ENCODE data around the gene ZFAND3. TPM values are rescaled to one million over a fixed set of nuclear protein-coding genes. Genes with fewer than 3 reads are reported as not detected.

Gene ZFAND3
- polyA plus RNA-seq, 1 donor from 2014 or later, result 19.7 TPM

DNA sequence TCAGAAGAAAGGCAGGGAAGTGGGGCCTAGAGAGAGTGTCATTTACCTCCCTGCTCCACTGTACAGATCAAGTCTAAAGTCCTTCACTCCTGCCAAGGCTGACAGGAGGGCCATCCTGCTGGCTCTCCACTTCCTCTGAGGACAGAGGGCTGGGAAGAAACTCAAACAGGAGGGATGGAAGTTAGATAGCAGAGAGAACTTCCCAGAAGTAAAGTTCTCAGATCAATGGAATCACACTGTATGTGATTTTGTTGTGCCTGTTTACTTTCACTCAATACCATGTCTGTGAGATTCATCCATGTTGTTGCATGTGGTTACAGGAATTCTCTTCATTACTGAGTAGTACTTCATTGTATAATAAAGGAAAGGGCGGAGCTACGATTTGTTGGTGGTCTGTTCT, 32.3 kb upstream of the ZFAND3 start:
- no peaks in the 10 kb centered on the region for H3K79me2 ChIP-seq (replicated peaks; ENCODE audit: insufficient read depth, low read length)
- no peak overlapping the region for H3K4me2 ChIP-seq (ENCODE audit: low read length)
- H3K27ac ChIP-seq (ENCODE audit: low read length), result no peak overlapping the region
- H3K9me2 ChIP-seq (ENCODE audit: insufficient read depth, low read length), result no peaks in the 10 kb centered on the region
- H3K27me3 ChIP-seq (ENCODE audit: insufficient read depth, low read depth, low read length), result no peaks in the 10 kb centered on the region
- TF ChIP-seq CTCF (IDR thresholded peaks at IDR 0.05; ENCODE audit: poor library complexity, severe bottlenecking) (no peak), MXI1 (conservative IDR thresholded peaks at IDR 0.05; ENCODE audit: poor library complexity, severe bottlenecking) (no peak), POLR2AphosphoS5 (IDR thresholded peaks at IDR 0.05) (no peak), EZH2 (IDR thresholded peaks at IDR 0.05; ENCODE audit: borderline replicate concordance, insufficient read depth, low read length, poor library complexity, severe bottlenecking) (no peak), SMC3 (conservative IDR thresholded peaks at IDR 0.05; ENCODE audit: poor library complexity) (no peak), RAD21 (conservative IDR thresholded peaks at IDR 0.05) (no peak), TAF1 (IDR thresholded peaks at IDR 0.05; ENCODE audit: low read depth) (no peak), EP300 (conservative IDR thresholded peaks at IDR 0.05; ENCODE audit: poor library complexity, severe bottlenecking) (no peak)
- TF ChIP-seq, protein P1, sequence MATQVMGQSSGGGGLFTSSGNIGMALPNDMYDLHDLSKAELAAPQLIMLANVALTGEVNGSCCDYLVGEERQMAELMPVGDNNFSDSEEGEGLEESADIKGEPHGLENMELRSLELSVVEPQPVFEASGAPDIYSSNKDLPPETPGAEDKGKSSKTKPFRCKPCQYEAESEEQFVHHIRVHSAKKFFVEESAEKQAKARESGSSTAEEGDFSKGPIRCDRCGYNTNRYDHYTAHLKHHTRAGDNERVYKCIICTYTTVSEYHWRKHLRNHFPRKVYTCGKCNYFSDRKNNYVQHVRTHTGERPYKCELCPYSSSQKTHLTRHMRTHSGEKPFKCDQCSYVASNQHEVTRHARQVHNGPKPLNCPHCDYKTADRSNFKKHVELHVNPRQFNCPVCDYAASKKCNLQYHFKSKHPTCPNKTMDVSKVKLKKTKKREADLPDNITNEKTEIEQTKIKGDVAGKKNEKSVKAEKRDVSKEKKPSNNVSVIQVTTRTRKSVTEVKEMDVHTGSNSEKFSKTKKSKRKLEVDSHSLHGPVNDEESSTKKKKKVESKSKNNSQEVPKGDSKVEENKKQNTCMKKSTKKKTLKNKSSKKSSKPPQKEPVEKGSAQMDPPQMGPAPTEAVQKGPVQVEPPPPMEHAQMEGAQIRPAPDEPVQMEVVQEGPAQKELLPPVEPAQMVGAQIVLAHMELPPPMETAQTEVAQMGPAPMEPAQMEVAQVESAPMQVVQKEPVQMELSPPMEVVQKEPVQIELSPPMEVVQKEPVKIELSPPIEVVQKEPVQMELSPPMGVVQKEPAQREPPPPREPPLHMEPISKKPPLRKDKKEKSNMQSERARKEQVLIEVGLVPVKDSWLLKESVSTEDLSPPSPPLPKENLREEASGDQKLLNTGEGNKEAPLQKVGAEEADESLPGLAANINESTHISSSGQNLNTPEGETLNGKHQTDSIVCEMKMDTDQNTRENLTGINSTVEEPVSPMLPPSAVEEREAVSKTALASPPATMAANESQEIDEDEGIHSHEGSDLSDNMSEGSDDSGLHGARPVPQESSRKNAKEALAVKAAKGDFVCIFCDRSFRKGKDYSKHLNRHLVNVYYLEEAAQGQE (IDR thresholded peaks at IDR 0.05; ENCODE audit: borderline replicate concordance), result no peak
- no peaks in the 10 kb centered on the region for H3K9me3 ChIP-seq (ENCODE audit: low read length)
- H3K4me3 ChIP-seq (ENCODE audit: low read length), result no peak overlapping the region
- H3F3A ChIP-seq (ENCODE audit: insufficient read depth, low read length, poor library complexity, severe bottlenecking), result no peaks in the 10 kb centered on the region
- H3K9ac ChIP-seq (ENCODE audit: low read length), result no peak overlapping the region
- no peak overlapping the region for H2AFZ ChIP-seq (ENCODE audit: low read depth, low read length)
- no peaks in the 10 kb centered on the region for H4K20me1 ChIP-seq (ENCODE audit: insufficient read depth)
- no peaks in the 10 kb centered on the region for H3K36me3 ChIP-seq (ENCODE audit: insufficient read depth, low read length)

DNA sequence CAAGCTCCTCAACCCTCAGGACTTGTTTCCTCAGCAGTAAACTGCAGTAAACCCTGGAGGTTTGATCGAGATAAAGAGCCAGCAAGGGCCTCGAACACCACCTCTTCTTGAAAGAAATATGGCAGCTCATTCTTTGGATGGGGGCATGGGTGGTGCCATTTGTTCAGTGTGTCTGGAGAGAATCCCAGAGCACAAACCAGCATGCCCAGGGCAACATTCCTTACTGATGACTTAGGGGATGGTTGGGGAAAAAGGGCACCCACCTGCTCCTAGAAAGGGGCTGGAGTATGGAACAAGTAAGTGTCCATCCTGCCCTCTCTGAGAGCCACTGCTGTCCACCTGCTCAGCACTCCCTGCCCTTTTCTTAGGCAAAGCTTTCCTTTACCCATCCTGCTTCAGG, 31.3 kb upstream of the ZFAND3 start:
- Histone ChIP-seq H2AFZ (ENCODE audit: low read depth, low read length) (no peak overlapping the region), H3K27me3 (ENCODE audit: insufficient read depth, low read depth, low read length) (no peaks in the 10 kb centered on the region), H3K9me2 (ENCODE audit: insufficient read depth, low read length) (no peaks in the 10 kb centered on the region), H3K9me3 (ENCODE audit: low read length) (no peaks in the 10 kb centered on the region), H3K9ac (ENCODE audit: low read length) (no peak overlapping the region), H3K4me2 (ENCODE audit: low read length) (no peak overlapping the region), H3F3A (ENCODE audit: insufficient read depth, low read length, poor library complexity, severe bottlenecking) (no peaks in the 10 kb centered on the region), H3K79me2 (replicated peaks; ENCODE audit: insufficient read depth, low read length) (no peaks in the 10 kb centered on the region), H4K20me1 (ENCODE audit: insufficient read depth) (no peaks in the 10 kb centered on the region), H3K36me3 (ENCODE audit: insufficient read depth, low read length) (no peaks in the 10 kb centered on the region), H3K4me3 (ENCODE audit: low read length) (no peak overlapping the region), H3K27ac (ENCODE audit: low read length) (no peak overlapping the region)
- TF ChIP-seq MXI1 (conservative IDR thresholded peaks at IDR 0.05; ENCODE audit: poor library complexity, severe bottlenecking), result no peak
- TF ChIP-seq RAD21 (conservative IDR thresholded peaks at IDR 0.05), result no peak
- TF ChIP-seq TAF1 (IDR thresholded peaks at IDR 0.05; ENCODE audit: low read depth), result no peak
- TF ChIP-seq POLR2AphosphoS5 (IDR thresholded peaks at IDR 0.05), result no peak
- no peak for TF ChIP-seq EP300 (conservative IDR thresholded peaks at IDR 0.05; ENCODE audit: poor library complexity, severe bottlenecking)
- TF ChIP-seq, protein P1 (IDR thresholded peaks at IDR 0.05; ENCODE audit: borderline replicate concordance), result no peak
- no peak for TF ChIP-seq CTCF (IDR thresholded peaks at IDR 0.05; ENCODE audit: poor library complexity, severe bottlenecking)
- no peak for TF ChIP-seq EZH2 (IDR thresholded peaks at IDR 0.05; ENCODE audit: borderline replicate concordance, insufficient read depth, low read length, poor library complexity, severe bottlenecking)
- no peak for TF ChIP-seq SMC3 (conservative IDR thresholded peaks at IDR 0.05; ENCODE audit: poor library complexity)

Measured in neural cell (in vitro differentiated cells).